ENCODE results near the gene B3GNT5.

DNA sequence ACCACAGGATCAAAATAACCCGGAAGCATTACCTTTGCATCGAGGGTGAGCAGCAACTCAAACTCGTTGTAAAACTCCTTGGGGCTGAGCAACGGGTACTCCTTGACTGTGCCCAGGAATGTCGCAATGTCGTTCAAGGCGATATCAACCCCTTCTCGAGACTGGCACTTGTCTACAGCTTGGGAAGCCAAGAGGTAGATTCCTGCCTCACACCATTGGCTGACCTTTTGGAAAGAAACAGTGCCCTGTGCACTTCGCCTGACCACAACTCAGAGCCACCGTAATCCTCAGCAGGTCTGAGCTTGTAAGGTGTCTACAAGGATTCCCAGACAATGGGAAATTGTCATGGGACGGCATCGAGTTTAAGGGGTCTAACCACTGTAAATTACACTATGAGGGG, 43.9 kb downstream of the B3GNT5 start:
- TF ChIP-seq, protein P1, sequence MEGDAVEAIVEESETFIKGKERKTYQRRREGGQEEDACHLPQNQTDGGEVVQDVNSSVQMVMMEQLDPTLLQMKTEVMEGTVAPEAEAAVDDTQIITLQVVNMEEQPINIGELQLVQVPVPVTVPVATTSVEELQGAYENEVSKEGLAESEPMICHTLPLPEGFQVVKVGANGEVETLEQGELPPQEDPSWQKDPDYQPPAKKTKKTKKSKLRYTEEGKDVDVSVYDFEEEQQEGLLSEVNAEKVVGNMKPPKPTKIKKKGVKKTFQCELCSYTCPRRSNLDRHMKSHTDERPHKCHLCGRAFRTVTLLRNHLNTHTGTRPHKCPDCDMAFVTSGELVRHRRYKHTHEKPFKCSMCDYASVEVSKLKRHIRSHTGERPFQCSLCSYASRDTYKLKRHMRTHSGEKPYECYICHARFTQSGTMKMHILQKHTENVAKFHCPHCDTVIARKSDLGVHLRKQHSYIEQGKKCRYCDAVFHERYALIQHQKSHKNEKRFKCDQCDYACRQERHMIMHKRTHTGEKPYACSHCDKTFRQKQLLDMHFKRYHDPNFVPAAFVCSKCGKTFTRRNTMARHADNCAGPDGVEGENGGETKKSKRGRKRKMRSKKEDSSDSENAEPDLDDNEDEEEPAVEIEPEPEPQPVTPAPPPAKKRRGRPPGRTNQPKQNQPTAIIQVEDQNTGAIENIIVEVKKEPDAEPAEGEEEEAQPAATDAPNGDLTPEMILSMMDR (IDR thresholded peaks at IDR 0.05), result no peak
- no peak for TF ChIP-seq POLR2A (IDR thresholded peaks at IDR 0.05)

All from body of pancreas (tissue), 4 donors.